NCI-H2227 (cell line): ENCODE results near the gene CEACAM7.
"Not testable (repeated sequence)": the region's sequence is repeated elsewhere in the genome, so short reads cannot be mapped to it uniquely, and the experiment has no call there.

Experiments used
- DNase-seq: peaks from one replicate; lab custom pipeline; 2025; ENCODE audit not compliant: unreplicated experiment; lab: John Stamatoyannopoulos, UW

CEACAM7 gene

GRCh38 chr19:41688098-41688497 lies at the start of gene CEACAM7:
TSS of gene CEACAM7 (minus strand) at chr19:41688270. CDS start at chr19:41688165, 105 bp downstream.
- DNase-seq, result no peak

- DNase-seq, result no peak
These were observed 47.1 kb upstream of the CEACAM7 start for GRCh38 chr19:41735071-41735600.

DNA sequence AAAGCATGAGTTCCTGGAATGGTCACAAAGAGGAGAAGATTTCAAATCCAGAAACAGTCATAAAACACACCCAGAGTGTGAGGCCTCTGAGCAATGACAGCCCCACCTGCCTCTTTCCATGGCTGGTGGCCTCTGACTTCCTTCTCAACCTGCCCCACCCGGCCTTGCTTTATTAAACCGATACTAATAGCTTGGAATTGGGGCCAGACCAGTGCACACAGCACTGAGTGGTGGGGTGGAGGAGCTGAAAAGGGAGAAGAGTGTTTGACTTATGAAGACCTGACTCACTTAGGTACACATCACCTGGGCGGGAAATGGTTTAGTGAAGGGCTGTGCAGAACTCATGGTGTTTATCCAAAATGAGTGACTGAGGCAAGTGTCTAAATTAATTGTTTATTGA lies 46.5 kb upstream of the CEACAM7 start:
- no peak for DNase-seq

DNA sequence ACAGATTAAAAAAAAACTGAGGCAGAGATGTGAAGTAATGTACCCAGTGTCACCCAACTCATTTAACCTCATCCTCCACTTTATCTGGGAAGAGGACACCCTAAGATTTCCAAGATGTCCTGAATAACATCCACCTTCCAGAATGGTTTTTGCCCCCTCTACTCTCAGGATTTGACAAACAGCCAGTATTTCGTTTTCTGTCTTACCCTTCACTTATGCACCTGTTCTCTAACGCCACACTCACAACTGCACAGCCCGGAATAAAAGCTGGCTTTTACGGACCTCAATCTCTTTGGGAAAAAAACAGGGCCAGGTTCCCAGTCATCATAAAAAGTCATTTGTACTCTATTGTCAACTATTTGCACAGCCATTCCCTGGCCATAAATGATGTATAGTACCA lies 46.1 kb upstream of the CEACAM7 start:
- DNase-seq, result no peak

DNA sequence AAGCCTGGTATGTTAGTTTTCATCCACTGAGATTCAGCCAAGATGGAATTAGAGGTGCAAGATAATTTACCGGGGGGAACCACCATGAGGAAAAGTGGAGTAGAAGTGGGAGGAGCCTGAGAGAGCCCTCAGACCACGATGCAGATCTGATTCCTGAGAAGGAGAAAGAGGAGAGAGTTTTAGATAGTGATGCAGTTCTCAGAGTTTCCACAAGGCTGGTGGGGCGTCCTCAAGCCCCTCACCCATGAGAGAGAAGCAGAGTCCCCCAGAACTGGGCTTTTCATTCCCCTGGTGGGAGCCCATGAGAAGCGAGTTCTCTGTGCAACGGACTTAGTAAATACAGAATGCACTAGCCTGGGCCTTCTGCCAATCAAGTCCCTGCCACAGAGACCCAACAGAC lies 38.4 kb upstream of the CEACAM7 start:
- DNase-seq, result no peak

- no peak for DNase-seq
These were observed 32.0 kb upstream of the CEACAM7 start for GRCh38 chr19:41720103-41720502.

DNA sequence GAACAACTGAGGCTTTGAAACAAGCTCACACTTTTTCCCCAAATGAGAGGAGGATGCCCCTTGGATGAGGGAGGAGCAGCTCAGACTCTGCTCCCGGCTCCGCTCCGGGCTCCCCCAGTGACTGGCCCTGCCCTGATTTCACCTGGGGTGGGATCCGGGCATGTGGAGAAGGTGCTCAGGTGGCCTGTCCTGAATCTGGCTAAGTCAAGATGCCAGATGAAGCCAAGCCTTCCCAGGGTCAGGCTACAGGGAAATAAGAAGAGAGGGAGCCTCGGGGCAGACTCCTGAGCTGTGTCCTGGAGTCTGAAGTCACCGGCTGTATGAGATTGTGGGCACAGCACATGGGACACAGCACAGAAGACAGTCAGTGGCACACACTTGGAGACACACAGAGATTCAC lies 30.7 kb upstream of the CEACAM7 start:
- no peak for DNase-seq

- no peak for DNase-seq
These were observed 26.5 kb upstream of the CEACAM7 start for GRCh38 chr19:41714598-41714997.

DNA sequence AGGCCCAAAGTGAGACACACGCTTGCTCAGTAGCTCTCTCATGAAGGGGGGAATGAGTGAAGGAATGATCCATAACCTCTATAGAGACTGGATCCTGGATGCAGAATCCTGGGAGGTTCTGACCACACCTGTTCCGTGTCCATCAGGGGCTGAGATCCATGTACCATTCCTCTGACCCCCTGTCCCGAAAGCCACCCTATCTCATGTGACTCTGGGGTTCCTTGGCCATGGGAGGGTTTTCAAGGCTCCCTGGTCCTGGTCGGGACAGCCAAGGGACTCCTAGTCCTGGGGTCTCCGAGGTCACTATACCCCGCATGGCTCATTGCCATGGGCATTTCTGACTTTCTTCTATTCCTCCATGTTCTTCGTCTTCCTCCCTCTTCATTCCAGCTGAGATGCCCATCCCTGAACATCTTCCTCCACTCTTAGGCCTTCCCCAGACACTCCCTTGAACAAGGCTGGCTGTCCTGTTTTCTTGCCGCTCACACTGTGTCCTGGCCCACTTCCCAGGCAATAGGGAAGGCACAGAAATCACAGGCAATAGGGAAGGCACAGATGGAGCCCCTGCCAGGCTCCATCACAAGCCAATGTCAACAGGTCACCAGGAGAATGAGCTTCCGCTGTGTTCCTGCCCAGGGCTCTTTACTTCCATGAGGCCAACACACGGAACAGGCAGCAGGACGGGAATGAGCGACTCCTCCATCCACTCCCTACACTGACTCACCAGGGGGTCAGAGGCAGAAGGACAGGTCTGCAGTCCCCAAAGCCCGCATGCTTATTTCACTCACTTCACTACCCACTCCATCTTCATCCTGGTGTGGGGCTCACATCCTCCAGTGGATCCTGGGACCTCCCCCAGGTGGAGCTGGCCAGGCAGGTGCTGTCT lies 23.5 kb upstream of the CEACAM7 start:
- DNase-seq, result no peak

GRCh38 chr19:41709951-41710645 lies 22.0 kb upstream of the CEACAM7 start:
- no peak for DNase-seq

- not testable (repeated sequence) for DNase-seq
These were observed 21.4 kb upstream of the CEACAM7 start for GRCh38 chr19:41709516-41709915.

DNA sequence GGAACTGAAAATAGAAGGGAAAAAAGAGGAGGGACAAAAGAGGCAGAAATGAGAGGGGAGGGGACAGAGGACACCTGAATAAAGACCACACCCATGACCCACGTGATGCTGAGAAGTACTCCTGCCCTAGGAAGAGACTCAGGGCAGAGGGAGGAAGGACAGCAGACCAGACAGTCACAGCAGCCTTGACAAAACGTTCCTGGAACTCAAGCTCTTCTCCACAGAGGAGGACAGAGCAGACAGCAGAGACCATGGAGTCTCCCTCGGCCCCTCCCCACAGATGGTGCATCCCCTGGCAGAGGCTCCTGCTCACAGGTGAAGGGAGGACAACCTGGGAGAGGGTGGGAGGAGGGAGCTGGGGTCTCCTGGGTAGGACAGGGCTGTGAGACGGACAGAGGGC lies 20.4 kb upstream of the CEACAM7 start, which contains the start of gene CEACAM5:
Gene CEACAM5 (plus strand): TSS at position 146 of the 400 bp plus-strand sequence. CDS start 106 bp downstream, at position 252.
- no peak for DNase-seq

- no peak for DNase-seq
These were observed 19.9 kb upstream of the CEACAM7 start for GRCh38 chr19:41707871-41708371.

- no peak for DNase-seq
These were observed 19.4 kb upstream of the CEACAM7 start for GRCh38 chr19:41707502-41707812.

DNA sequence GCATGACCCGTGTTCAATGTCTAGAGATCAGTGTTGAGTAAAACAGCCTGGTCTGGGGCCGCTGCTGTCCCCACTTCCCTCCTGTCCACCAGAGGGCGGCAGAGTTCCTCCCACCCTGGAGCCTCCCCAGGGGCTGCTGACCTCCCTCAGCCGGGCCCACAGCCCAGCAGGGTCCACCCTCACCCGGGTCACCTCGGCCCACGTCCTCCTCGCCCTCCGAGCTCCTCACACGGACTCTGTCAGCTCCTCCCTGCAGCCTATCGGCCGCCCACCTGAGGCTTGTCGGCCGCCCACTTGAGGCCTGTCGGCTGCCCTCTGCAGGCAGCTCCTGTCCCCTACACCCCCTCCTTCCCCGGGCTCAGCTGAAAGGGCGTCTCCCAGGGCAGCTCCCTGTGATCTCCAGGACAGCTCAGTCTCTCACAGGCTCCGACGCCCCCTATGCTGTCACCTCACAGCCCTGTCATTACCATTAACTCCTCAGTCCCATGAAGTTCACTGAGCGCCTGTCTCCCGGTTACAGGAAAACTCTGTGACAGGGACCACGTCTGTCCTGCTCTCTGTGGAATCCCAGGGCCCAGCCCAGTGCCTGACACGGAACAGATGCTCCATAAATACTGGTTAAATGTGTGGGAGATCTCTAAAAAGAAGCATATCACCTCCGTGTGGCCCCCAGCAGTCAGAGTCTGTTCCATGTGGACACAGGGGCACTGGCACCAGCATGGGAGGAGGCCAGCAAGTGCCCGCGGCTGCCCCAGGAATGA lies 18.9 kb upstream of the CEACAM7 start:
- DNase-seq, result peak; percentile 88

- DNase-seq, result no peak
These were observed 17.5 kb upstream of the CEACAM7 start for GRCh38 chr19:41705393-41706174.

DNA sequence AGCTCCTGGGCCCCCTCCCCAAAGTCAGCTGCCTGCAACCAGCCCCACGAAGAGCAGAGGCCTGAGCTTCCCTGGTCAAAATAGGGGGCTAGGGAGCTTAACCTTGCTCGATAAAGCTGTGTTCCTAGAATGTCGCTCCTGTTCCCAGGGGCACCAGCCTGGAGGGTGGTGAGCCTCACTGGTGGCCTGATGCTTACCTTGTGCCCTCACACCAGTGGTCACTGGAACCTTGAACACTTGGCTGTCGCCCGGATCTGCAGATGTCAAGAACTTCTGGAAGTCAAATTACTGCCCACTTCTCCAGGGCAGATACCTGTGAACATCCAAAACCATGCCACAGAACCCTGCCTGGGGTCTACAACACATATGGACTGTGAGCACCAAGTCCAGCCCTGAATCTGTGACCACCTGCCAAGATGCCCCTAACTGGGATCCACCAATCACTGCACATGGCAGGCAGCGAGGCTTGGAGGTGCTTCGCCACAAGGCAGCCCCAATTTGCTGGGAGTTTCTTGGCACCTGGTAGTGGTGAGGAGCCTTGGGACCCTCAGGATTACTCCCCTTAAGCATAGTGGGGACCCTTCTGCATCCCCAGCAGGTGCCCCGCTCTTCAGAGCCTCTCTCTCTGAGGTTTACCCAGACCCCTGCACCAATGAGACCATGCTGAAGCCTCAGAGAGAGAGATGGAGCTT lies 15.7 kb upstream of the CEACAM7 start:
- no peak for DNase-seq

GRCh38 chr19:41702171-41702651 lies 14.1 kb upstream of the CEACAM7 start:
- no peak for DNase-seq

GRCh38 chr19:41701401-41702075 lies 13.5 kb upstream of the CEACAM7 start:
- DNase-seq, result peak; percentile 30
